GM12875 (cell line): ENCODE data around the gene C2CD4A.

Experiments
- H3K4me3 ChIP-seq: one replicate; pipeline ENCODE4 v1.5.1; 2011; ENCODE audit warnings: low read depth, low read length, control low read depth
- TF ChIP-seq, protein P1 (sequence below): IDR thresholded peaks from 2 replicates; pipeline ENCODE4 v1.5.1; 2011; ENCODE audit warnings: low read depth, mild to moderate bottlenecking, control low read depth, inconsistent platforms, low read length, moderate library complexity, borderline replicate concordance; ENCODE audit not compliant: insufficient read depth

C2CD4A gene

DNA sequence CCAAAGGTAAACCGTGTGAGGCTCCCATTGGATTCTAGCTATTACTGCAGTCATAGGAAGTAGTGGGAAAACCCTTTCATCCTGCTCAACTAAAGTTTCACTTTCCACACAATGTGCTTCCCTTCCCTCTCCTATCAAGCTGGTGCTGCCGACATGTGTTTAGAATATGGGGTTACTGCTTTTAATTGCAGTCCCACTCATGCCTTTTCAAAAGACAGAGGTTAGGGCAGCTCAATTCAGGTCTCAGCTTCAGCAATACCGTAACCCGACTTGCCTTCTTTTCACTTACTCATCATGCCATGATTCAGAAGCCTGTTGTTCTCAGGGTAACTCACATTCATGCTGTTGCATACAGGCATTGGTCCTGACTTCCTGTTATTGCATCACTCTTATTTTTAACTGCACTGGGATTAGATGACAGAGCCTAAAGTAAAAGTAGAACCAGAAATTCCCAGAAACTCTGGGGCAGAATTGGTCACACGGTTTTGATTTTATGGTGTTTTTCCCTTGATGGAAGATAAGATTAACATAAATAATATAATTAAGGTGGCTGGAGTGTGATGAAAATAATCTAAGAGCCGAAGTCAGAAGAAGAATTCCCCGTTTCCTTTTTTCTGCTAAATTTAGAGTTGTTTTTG is 52.6 kb downstream of the C2CD4A start:
- H3K4me3 ChIP-seq, result no peak overlapping the region
- TF ChIP-seq, protein P1, sequence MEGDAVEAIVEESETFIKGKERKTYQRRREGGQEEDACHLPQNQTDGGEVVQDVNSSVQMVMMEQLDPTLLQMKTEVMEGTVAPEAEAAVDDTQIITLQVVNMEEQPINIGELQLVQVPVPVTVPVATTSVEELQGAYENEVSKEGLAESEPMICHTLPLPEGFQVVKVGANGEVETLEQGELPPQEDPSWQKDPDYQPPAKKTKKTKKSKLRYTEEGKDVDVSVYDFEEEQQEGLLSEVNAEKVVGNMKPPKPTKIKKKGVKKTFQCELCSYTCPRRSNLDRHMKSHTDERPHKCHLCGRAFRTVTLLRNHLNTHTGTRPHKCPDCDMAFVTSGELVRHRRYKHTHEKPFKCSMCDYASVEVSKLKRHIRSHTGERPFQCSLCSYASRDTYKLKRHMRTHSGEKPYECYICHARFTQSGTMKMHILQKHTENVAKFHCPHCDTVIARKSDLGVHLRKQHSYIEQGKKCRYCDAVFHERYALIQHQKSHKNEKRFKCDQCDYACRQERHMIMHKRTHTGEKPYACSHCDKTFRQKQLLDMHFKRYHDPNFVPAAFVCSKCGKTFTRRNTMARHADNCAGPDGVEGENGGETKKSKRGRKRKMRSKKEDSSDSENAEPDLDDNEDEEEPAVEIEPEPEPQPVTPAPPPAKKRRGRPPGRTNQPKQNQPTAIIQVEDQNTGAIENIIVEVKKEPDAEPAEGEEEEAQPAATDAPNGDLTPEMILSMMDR, result no peak

DNA sequence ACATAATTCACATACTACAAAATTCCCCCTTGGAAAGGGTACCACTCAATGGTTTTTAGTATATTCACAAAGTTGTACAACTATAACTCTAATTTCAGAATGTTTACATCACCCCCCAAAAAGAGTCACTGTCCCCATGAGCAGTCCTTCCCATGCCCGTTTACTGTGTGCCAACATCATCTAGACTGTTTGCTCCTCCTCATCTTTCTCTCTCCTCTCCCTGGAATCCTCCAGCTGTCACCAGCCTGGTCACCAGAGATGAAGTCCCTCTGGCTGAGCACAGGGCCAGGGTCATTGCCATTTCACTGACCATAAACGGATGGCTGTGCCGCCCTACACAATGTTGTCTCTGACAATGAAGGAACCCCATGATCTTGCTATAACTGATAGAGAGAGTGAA is 53.1 kb downstream of the C2CD4A start:
- TF ChIP-seq, protein P1, result no peak
- no peak overlapping the region for H3K4me3 ChIP-seq
